GM10266 (cell line): ENCODE measurements around the gene KCTD5.
"Not testable (repeated sequence)": the region's sequence is repeated elsewhere in the genome, so short reads cannot be mapped to it uniquely, and the experiment has no call there.

ENCODE experiments used
- DNase-seq: peaks from one replicate; pipeline ENCODE4 v3.0.0; 2012; ENCODE audit errors: extremely low spot score
- TF ChIP-seq, protein P1 (sequence below): IDR thresholded peaks from 2 replicates; pipeline ENCODE4 v1.5.1; 2012; ENCODE audit warnings: mild to moderate bottlenecking, low read depth; ENCODE audit not compliant: control insufficient read depth, insufficient read depth; ENCODE audit errors: missing control alignments

The KCTD5 gene

DNA sequence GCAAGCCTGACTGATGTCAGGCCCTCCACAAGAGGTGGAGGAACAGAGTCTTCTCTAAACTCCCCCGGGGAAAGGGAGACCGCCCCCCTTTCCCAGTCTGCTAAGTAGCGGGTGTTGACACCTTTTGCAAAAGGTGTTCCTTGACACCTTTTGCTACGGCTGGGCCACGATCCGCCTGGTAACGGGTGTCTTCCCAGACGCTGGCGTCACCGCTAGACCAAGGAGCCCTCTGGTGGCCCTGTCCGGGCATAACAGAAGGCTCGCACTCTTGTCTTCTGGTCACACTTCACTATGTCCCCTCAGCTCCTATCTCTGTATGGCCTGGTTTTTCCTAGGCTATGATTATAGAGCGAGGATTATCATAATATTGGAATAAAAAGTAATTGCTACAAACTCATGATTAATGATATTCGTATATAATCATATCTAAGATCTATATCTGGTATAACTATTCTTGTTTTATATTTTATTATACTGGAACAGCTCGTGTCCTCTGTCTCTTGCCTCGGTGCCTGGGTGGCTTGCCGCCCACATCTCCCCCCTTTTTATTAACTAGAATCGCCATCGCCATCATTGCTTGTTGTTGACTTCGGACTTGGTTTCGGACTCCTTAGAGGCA, 21.5 kb upstream of the KCTD5 start:
- TF ChIP-seq, protein P1, sequence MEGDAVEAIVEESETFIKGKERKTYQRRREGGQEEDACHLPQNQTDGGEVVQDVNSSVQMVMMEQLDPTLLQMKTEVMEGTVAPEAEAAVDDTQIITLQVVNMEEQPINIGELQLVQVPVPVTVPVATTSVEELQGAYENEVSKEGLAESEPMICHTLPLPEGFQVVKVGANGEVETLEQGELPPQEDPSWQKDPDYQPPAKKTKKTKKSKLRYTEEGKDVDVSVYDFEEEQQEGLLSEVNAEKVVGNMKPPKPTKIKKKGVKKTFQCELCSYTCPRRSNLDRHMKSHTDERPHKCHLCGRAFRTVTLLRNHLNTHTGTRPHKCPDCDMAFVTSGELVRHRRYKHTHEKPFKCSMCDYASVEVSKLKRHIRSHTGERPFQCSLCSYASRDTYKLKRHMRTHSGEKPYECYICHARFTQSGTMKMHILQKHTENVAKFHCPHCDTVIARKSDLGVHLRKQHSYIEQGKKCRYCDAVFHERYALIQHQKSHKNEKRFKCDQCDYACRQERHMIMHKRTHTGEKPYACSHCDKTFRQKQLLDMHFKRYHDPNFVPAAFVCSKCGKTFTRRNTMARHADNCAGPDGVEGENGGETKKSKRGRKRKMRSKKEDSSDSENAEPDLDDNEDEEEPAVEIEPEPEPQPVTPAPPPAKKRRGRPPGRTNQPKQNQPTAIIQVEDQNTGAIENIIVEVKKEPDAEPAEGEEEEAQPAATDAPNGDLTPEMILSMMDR, result peak; percentile 50
- peak; percentile 10 for DNase-seq

DNA sequence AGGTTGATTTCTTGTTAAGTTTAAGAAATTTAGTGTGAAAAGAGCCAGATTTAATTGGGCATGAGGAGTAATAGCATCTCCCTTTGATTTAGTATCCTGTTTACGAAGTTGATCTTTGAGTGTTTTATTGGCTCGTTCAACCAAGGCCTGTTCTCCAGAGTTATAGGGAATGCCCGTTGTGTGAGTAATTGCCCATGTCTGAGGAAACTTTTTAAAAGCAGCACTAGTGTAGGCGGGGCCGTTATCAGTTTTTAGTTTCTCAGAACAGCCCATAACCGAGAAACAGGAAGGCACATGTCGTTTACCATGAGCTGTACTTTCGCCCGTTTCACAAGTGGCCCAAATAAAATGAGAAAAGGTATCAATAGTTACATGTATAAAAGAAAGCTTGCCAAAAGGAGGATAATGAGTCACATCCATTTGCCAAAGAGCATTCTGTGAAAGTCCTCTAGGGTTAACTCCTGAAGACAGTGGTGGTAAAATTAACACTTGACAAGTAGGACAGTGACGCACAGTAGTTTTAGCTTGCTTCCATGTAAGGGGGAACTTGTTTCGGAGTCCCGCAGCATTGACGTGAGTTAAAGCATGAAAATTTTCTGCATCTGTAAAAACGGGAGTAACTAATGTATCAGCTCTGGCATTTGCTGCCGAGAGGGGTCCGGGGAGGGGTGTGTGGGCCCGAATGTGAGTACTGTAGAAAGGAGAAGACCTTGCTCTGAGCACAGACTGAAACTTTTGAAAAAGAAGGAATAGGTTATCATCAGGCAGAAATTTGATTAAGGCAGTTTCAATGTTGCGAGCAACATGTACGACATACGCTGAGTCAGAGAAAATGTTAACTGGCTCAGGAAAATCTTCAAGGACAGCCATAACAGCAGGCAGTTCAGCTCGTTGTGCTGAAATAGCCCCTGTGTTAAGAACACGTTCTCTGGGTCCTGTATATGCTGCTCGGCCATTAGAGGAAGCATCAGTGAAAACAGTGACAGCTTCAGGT, 18.5 kb upstream of the KCTD5 start:
- TF ChIP-seq, protein P1, result no peak

DNA sequence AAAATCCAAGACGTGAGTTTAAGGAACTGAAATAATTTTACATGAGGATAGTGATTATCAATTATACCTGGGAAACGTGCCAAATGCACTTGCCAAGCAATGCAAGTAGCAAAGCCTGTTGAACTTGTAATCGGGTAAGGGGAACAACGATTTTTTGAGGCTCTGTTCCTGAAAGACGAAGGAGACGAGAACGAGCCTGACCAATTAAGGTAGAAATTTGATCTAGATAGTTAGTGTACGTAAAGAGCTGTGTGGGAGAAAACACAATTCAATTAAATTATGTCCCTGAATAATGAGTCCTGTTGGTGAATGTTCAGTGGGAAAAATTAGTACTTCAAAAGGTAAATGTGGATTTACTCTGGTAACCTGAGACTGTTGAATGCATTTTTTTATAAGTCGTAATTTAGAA, 17.7 kb upstream of the KCTD5 start:
- no peak for DNase-seq

More for the DNA sequence above, 18.5 kb upstream of the KCTD5 start:
- DNase-seq, result no peak

DNA sequence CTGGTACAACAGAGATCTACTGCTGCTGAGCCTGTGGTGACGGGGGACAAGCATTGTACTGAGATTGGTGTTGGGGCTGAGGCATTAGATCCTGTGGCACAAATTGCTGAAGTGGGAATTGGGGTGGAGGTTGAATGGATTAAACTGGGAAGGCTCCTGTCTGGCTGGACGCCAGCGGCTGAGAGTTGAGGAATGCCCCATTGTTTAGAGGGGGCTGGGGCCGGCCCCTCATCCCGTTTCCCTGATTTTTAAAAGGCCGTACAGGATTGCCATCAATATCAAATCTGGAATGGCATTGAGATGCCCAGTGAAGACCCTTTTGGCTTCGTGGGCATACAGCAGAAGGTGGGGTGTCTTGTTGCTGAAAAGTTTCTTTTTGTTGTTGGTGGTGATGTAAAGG, 15.7 kb upstream of the KCTD5 start:
- DNase-seq, result not testable (repeated sequence)

More for the DNA sequence above, 17.7 kb upstream of the KCTD5 start:
- TF ChIP-seq, protein P1, result no peak

DNA sequence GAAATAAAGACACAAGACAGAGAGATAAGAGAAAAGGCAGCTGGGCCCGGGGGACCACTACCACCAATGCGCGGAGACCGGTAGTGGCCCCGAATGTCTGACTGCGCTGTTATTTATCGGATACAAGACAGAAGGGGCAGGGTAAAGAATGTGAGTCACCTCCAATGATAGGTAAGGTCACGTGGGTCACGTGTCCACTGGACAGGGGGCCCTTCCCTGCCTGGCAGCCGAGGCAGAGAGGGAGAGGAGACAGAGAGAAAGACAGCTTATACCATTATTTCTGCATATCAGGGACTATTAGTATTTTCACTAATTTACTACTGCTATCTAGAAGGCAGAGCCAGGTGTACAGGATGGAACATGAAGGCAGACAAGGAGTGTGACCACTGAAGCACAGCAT, 12.7 kb upstream of the KCTD5 start:
- not testable (repeated sequence) for DNase-seq

DNA sequence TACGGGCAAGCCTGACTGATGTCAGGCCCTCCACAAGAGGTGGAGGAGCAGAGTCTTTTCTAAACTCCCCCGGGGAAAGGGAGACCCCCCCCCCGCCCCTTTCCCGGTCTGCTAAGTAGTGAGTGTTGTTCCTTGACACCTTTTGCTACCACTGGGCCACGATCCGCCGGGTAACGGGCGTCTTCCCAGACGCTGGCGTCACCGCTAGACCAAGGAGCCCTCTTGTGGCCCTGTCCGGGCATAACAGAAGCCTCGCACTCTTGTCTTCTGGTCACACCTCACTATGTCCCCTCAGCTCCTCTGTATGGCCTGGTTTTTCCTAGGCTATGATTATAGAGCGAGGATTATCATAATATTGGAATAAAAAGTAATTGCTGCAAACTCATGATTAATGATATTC, 12.3 kb upstream of the KCTD5 start:
- peak; percentile 6 for DNase-seq
- TF ChIP-seq, protein P1, result peak; percentile 82

DNA sequence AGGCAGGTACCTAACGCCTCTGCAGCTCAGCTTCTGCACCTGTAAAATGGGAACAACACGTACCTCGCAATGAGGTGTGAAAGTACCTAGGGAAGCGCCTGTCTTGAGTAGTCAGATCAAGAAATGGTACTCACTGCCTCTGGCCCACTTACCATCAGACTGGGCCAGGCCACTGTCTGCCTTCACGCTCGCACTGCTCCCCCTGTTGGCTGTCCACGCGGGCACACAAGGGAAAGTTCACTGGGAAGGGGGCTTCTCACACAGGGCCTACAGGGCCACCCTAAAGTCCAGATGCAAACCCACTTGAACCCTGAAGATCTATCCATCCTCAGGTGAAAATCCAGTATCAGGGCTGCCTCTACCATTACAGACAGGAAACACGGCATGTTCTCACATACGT, 11.1 kb upstream of the KCTD5 start:
- not testable (repeated sequence) for DNase-seq

DNA sequence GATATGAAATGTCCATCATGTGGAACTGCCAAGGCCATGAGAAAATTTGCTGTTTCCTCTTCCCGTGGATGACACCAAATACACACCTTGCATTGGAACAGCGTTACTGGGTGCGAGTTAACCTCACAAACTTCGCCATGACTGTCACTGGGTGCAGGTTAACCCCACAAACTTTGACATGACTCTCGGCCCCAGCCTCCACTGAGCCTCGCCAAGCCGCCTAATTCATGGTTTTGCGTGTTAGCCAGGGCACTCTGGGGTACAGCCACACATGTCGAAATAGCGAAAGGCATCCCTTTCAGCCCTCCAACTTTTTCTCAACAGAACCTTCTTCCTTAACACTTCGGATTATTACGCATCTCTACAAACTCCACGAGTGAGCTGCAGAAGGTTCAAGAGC, 10.6 kb upstream of the KCTD5 start:
- no peak for DNase-seq
- TF ChIP-seq, protein P1, result no peak

More for the DNA sequence above, 11.1 kb upstream of the KCTD5 start:
- TF ChIP-seq, protein P1, result peak; percentile 41
